HG02840 (cell line): ENCODE data around the gene JAKMIP2.

Source experiments
- ATAC-seq: cut with Tn5 transposase; IDR thresholded peaks from one replicate; pipeline ENCODE4 v1.9.1; 2021; ENCODE audit warnings: mild to moderate bottlenecking, moderate library complexity, moderate number of reproducible peaks; ENCODE audit not compliant: unreplicated experiment, low FRiP score

JAKMIP2 gene

DNA sequence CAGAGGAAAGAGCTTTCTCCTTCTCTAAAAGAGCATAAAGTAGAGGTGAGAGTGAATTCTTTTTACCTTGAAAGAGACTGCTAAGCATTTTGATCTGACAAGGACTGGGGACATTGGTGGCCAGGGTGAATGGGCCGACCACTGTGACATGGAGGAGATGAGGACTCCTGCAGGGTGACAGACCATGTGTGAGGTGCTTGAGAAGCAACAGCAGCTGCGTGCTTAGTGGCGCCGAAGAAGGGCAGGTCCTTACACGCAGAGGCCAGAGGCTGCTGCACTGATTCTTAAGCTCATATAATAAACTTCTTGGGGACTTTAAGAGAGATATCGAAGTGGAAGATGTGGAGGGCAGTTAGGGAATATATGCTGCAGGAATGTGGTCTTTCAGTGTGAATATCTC, 8.7 kb upstream of the JAKMIP2 start:
- no peak for ATAC-seq

DNA sequence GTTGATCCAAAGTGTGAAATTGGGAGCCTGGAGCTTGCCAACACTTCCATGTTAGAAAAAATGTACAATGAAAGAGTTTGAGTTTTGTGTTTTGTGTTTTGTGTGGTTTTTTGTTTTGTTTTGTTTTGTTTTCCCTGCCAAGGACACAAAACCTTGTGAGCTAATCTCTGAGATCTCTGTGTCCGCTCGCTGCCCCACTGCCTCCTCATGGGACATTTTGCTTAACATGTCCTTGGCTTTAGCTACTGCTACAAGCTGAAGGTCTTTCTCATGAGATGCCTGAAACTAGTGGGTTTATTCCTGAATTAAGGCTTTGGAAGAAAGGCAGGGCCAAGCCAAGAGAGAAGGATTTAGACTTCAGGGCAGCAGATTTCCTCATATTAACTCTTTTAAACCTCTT, 7.3 kb upstream of the JAKMIP2 start:
- ATAC-seq, result no peak

DNA sequence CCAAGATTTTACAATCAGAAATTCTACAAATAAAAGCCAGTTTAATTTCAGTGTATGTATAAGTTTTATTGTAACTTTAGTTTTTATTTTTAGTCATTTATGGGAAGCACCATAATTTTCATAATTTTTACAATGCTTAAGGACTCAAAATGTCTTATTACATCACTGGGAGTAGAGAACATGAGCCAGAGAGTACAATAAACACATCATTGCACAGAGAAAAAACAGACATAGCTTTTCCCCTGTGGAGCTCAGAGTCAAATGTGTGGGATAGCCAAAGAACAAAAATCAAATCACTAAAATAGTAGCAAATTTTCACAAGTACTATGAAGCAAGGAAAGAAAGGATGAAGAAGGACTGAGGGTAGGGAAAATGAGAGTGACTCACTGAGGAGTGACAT, 5.5 kb upstream of the JAKMIP2 start:
- ATAC-seq, result no peak

DNA sequence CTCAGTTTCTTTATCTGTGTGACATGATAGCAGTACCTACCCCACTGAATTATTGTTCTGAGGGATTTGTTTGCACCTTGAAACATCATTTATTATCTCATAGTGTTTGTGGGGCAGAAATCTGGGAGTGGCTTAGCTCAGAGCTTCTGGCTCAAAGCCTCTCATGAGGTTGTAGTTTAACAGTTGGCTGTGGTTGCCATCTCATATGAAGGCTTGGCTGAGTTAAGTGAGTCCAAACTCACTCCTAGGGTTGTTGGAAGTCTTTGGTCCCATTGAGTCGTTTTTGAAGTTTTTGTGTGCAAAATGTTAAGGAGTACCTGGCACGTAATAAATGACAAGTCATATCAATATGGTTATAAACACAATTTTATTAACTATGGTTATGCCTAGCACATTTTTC, 3.6 kb upstream of the JAKMIP2 start:
- ATAC-seq, result no peak

DNA sequence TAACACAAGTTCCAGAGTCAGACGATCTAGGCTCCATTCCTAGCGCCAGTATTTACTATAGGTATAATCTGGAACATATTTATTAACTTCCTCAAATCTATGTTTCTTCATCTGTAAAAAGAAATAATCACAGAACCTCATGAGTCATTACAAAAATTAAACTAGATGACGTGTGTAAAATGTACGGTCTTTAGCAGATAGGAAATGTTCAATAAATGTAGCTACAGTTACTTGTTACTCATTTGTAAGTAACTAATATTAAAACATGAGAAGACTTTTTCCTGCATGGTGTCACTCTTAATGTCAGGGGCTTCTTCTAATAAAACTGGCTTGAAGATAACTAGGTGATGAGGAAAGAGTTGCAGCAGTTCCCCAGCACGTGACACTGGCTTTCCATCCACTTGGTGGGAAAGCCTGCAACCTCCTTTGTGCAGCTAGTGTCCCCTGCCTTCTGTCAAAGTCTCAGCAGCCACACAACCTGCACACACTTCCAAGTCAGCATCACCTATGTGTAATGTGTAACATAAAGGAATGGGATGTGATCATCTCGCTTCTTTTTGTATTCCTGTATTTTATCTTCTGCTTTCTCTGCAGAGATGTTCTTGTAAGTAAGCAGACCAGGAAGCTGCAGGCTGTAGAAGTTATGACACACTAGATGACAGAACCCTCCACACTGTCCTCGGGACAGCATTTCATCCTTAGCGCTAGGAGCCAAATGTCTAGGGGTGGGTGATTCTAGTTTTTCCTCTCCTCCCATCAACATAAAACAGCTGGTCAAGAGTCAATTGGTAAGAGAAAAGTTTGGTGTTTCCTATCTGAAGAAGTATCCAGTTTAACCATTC, 1.8 kb upstream of the JAKMIP2 start:
- ATAC-seq, result no peak

DNA sequence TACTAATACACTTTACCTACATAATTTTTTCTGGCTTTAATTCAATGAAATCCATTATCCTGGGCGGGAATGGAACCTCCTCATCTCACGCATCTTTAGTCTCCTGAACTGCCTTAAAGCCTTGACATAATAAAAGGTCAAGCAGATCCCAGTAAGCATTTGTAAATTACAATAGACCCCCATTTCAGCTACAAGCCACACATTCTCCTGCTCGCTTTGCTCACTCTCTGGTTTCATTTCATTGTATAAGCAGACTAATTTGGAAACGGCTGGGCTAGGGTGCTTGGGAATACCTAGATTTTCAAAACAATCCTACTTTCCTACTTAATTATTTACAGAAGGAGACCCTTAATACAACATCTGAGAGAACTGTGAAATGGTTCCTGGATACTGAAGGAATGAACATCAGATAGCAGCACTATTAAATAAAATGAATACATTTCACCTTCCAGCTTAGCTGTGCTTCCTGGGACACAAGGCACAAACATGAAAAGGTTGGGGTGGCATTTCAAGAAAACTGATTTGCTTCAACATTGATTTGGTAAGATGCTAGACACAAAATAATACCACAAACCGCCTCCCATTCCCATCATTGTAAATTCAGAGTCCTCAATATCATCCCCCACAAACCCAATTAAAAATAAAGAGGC, 1.5 kb downstream of the JAKMIP2 start:
- ATAC-seq, result no peak

DNA sequence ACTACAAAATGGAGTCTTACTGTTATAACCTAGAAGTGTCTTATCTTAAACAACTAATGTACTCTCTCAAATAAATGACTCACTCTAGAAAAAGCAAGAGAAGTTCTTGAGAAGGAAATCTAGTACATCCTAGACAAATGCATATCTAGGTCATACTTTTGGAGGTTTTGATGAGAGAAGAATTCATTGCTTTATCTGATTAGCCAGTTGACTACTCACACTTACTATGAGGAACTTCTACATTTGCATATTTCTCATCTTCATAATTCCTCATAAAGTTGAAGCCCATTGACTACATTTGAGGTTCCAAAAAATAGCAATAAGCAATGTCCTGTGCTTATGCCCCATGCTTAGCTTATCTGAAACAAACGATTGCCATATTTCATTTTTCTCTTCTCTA, 2.8 kb downstream of the JAKMIP2 start:
- ATAC-seq, result no peak

DNA sequence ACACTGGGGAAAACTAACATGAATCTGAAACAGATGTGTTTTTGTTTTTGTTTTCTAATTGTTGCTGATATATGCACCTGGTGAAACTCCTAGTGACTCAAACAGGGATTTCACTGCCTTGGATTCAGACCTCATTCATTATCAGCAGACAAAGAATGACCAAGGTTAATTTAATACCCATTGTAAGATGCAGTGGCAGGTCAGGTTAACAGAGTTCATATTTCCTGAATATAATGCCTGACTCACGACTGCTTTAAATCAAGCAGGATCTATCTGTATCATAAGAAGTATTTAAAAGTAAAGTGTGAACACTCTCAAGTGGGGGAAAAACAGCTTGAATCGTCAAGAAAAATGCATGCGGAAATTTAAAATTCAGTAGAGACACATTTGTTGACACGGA, 5.5 kb downstream of the JAKMIP2 start:
- no peak for ATAC-seq

DNA sequence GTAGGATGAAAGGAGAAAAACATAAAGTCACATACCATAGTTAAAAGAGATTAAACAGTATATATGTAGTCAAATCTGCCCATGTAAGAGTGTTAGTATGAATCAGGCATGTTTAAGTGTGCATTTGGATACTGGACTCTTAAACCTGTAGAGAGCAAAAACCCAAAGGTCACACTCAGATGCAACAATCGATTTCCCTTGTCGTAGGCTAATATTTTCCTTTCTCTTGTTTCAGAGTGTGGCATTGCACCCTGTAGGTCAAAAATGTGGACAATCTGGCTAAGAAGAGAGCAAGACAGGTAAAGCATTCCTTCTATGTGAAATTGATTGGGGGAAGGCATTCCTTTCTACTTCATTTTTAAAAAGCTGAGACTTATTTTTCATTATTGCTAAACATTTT, 8.9 kb downstream of the JAKMIP2 start:
- no peak for ATAC-seq

DNA sequence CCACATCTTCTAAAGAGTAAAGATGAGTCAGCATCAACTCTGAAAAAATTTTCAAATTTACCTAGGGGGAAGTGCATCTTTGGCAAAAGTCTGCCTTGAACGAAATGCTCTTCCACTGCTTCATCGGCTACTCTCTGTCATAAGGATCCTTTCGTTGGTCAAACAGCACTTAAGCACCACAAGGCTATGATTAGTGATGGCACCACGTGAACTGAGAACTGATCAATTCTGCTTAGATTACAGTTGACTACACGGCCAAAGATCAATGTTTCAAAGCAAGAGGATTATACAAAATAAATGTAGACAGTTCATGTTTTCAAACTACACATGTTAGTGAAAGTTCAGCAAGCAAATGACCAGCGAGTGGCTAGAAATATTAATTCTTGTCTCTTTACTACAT, 9.4 kb downstream of the JAKMIP2 start:
- no peak for ATAC-seq

DNA sequence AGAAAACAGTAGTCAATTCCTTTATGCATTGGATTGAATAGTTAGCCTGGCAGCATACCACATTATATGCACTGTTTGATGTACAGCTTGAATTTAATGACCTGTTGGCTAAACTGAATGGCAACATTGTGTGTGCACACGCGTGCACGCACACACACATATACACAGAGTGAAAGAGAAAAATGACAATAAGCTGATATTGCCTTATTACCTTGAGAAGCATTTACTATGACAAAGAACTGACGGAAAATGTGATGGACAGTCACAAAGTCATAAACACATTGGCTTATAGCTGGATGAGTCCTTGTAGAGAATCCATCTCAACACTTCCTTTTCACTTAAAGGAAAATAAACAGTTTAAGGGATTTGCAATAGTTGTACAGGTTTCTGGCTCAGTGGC, 15.5 kb downstream of the JAKMIP2 start:
- ATAC-seq, result no peak

DNA sequence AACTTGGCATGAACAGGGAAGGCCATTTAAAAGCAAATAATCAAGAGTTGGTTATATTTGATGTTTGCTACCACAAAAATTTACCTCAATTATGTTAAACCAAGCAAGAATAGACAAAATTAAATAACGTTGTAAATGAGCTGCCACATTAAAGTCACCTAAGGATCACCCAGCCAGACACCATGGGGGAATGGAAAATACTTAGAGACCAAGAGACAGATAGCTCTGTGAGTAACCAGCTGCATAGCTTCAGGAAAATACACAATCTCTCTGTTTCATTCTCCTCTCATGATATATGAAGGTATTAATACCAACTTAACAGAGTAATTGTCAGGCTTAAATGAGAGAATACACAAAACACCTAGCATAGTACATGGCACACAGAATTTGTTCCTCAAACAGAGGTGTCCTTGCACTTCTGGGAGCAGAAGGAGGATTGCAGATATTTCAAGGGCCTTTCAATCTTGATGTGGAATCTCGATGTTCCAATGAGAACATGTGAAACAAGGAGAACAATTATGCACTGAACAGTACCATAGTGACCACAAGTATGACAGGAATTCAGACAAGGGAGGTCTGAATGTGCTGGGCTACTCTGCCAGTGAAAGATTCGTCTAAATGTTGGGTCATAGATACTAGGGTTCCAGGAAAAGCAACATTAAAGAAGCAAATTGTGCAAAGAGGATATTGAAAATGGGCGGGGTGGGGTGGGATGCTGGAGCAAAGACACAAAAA, 18.6 kb downstream of the JAKMIP2 start:
- ATAC-seq, result no peak

DNA sequence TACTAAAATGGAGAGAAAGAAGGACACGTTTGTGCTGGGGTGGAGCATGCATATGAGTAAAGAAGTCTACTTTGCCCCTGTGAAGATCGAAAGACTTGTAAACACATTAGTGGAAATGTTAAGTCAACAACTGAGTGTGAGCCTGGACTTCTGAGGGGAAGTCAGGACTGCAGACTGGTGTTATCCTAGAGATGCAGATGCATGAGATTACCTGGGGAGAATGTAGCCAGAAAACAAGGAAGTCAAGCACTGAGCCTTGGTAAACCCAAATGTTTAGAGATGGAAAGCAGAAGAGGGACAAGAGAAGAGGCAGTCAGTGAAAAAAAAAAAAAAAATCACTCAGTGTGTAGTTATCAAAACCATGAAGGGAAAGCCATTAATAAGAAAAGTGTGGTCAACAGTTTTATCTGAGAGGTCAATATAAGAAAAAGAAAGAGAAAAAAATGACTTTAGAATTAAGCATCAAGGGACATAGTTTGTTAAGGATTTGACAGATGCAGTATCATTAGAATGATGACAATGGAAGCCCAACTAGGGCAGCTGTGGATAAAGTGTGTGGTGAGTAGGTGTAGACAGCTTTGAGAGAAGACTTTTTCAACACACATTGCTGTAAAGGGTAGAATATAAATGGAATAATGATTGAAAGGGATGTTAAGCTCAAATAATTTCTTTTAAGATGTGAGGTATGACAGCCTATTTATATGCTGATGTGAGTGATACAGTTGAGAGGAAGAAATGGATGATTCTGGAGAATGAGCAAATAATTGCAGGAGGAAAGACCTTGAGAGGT, 22.2 kb downstream of the JAKMIP2 start:
- ATAC-seq, result no peak

DNA sequence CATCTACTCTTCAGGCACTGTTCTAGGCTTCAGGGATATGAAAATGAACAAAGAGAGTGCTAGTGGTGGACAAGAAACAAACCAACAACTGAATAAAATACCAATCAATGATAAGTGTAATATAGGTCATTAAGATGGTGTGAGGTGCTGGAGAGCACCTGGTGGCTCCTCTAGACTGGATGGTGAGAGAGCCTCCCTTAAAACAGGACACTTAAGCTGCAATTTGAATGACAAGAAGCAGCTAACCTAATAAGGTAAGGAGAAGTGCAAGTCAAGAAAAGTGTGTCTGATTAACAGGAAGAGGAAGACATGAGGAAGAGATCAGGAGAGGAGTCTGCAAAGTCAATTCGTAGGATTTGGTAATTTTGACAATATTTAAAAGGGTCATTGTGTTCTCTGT, 23.1 kb downstream of the JAKMIP2 start:
- ATAC-seq, result no peak

DNA sequence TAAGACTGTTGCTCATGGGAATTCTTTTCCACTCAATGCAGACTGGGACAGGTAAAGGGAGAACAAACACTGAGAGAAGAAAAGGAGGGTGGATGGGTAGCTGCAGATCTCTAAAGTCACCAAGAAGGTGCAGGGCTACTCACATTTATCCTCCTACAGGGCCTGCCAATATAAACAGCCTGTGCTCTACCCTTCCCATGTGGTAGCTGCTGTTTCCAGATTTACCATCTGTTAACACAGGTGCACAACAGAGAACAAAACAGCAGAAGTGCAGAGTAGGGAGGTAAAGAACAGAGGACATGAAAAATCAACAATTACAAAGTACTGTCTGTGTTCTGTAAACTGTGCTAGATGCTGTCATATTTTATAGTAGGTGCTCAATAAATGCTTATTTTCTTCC, 26.0 kb downstream of the JAKMIP2 start:
- ATAC-seq, result no peak

DNA sequence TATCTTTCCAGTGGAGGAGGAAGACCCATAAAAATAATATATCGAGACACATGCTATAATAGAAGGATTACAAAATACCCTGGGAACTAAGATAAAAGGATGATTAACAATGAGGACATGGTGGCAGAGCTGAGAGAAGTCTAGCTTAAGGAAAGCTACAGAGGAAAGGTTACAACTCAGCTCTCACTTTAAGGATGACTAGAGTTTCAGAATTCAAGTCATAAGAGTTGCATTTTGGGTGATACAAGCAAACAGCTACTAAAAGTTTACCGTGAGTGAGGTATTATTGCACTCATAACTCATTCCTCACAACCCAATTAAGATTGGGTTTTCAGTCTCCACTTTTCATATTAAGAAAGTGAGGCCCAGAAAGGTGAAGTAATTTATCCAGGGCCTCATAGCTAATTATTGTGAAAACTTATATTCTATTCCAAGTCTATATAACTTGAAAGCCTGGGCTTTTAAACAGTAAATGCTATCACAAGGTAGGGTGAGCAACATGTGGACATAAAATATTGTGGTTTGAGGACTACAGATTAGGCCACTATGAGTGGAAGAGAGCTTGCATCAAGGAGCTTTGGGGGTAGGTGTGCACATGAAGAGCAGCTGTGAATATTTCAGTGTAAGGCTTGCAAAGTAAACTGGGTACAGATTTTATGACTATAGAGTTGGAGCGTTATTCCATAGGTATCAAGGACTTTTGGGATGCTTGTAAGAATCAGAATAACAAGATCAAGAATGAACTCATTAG, 28.0 kb downstream of the JAKMIP2 start:
- no peak for ATAC-seq

DNA sequence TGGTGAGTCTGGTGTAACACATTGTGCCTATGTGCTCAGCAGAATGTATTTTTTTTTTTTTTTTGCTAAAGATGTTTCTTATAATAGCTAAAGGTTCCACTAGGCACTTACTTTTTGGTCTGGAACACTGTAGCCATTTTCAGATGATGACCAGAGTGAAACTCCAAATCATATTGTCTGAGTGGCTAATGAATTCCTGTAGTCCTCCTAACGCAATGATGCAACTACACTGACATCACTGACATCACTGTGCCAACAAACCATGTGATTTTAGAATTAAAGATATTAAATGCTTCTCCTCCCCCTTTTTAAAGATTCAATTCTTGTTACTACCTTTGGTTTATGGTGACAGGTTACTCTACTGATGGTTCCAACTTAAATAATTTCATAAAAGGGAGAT, 28.8 kb downstream of the JAKMIP2 start:
- no peak for ATAC-seq

DNA sequence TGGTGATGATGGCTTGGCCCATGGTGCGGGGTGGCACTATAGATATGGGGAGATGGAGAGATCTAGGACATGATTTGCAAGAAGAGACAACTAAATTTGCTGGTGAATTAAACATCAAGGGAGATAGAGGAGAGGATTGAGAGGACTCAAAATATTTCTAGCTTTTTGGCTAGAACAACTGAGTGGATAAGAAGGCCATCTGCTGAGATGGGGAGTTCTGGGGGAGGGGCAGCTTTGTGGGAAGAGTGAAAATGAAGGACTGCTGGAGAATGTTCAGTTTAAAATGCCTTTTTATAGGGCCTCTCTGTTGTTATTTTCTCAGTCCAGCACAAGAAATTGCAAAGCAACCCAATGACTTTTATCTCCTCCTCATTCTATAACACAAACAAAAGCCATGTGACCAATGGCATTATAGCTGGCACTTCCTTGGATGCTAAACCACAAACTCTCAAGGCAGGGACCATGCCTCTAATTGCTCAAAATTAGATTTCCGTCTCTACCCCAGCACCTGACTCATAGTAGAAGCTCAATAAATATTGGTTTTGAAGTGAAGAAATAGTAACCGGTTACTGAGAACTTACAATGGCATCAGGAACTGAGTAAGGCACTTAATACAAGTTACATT, 29.8 kb downstream of the JAKMIP2 start:
- ATAC-seq, result no peak

DNA sequence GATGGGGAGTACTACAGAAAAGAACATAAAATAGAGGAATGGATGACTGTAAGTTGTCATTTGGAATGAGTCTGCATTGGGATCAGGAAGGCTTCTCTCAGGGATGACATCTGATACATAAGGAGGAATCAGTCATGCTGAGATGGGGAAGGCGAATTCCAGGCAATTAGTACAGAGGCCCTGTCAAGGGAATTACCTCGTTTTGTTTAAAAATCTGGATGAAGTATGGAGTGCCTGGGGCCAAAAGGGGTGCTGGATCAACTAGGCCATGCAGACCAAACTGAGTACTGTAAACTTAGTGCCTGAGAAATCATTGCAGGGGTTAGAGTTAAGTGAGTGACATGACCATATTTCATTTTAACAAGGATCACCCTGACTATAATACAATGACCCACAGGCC, 30.5 kb downstream of the JAKMIP2 start:
- no peak for ATAC-seq
